Glomerular visceral epithelial cell (primary cell): ENCODE data around the gene DYSF.

Experiments used
- DNase-seq: peaks from one replicate; pipeline ENCODE4 v3.0.0-alpha.2; 2016; ENCODE audit errors: extremely low spot score

Gene DYSF

GRCh38 chr2:71530211-71530610, 76.8 kb downstream of the DYSF start:
- no peak for DNase-seq

GRCh38 chr2:71530641-71531332, 77.4 kb downstream of the DYSF start:
- peak; percentile 25 for DNase-seq

GRCh38 chr2:71531522-71532047, 78.2 kb downstream of the DYSF start:
- DNase-seq, result no peak

- no peak for DNase-seq
Observed at GRCh38 chr2:71532327-71532726, 79.0 kb downstream of the DYSF start.

- no peak for DNase-seq
Observed at GRCh38 chr2:71534201-71534600, 80.8 kb downstream of the DYSF start.

GRCh38 chr2:71534826-71535225, 81.5 kb downstream of the DYSF start:
- no peak for DNase-seq

GRCh38 chr2:71535526-71535925, 82.2 kb downstream of the DYSF start:
- DNase-seq, result no peak

- no peak for DNase-seq
Observed at GRCh38 chr2:71536226-71536671, 82.9 kb downstream of the DYSF start.

GRCh38 chr2:71538241-71538640, 84.9 kb downstream of the DYSF start:
- DNase-seq, result no peak

GRCh38 chr2:71538656-71539265, 85.4 kb downstream of the DYSF start:
- DNase-seq, result no peak

- DNase-seq, result no peak
Observed at GRCh38 chr2:71540818-71541217, 87.5 kb downstream of the DYSF start.

- no peak for DNase-seq
Observed at GRCh38 chr2:71544919-71545571, 91.7 kb downstream of the DYSF start.

GRCh38 chr2:71545572-71546274, 92.4 kb downstream of the DYSF start:
- peak; percentile 44 for DNase-seq

- no peak for DNase-seq
Observed at GRCh38 chr2:71546275-71546638, 92.9 kb downstream of the DYSF start.

- DNase-seq, result no peak
Observed at GRCh38 chr2:71546777-71547281, 93.5 kb downstream of the DYSF start.

GRCh38 chr2:71547616-71548285, 94.4 kb downstream of the DYSF start:
- DNase-seq, result no peak

- peak; percentile 40 for DNase-seq
Observed at GRCh38 chr2:71548646-71549425, 95.5 kb downstream of the DYSF start.

- no peak for DNase-seq
Observed at GRCh38 chr2:71550801-71551630, 97.7 kb downstream of the DYSF start.

- DNase-seq, result no peak
Observed at GRCh38 chr2:71551631-71551915, 98.2 kb downstream of the DYSF start.

GRCh38 chr2:71552356-71552755, 99.0 kb downstream of the DYSF start:
- DNase-seq, result no peak
